Activated T-helper 17 cell treated with anti-CD3 and anti-CD28 coated beads, Interleukin-2, amount 50 U/mL, for 72 hours (primary cell): ENCODE measurements around the gene DEPDC1B. TPM values are rescaled to one million over a fixed set of nuclear protein-coding genes. Genes with fewer than 3 reads are reported as not detected.
"Not testable (repeated sequence)": the region's sequence is repeated elsewhere in the genome, so short reads cannot be mapped to it uniquely, and the experiment has no call there.

Experiments used
- ATAC-seq: fragments of 150-1000 bp; cut with Tn5 transposase; replicated peaks from 2 replicates; pipeline ENCODE4 v1.10.0; 2021; ENCODE audit warnings: mild to moderate bottlenecking, moderate library complexity
- H3K27ac Mint-ChIP-seq: one replicate; pipeline ENCODE4 v1.8.0; 2022; ENCODE audit warnings: mixed read lengths
- H3K27me3 Mint-ChIP-seq: one replicate; pipeline ENCODE4 v1.8.0; 2022; ENCODE audit warnings: mixed read lengths
- H3K36me3 Mint-ChIP-seq: one replicate; pipeline ENCODE4 v1.8.0; 2022; ENCODE audit warnings: low read depth, mild to moderate bottlenecking, mixed read lengths
- H3K4me1 Mint-ChIP-seq: one replicate; pipeline ENCODE4 v1.8.0; 2022; ENCODE audit warnings: mixed read lengths
- H3K4me3 Mint-ChIP-seq: one replicate; pipeline ENCODE4 v1.8.0; 2022; ENCODE audit warnings: mild to moderate bottlenecking, mixed read lengths
- H3K9me3 Mint-ChIP-seq: one replicate; pipeline ENCODE4 v1.8.0; 2022; ENCODE audit warnings: mixed read lengths
- total RNA-seq, 2 donors: library from RNA; stranded (reverse); gene quantifications; one replicate each; pipeline ENCODE4 v1.2.3, GENCODE V29; 2022

DEPDC1B gene
- total RNA-seq, 2 donors from 2014 or later, result 29.5 to 37.9 TPM

- H3K9me3 Mint-ChIP-seq, result no peaks in the 10 kb centered on the region
- H3K4me1 Mint-ChIP-seq, result peaks cover 15% of the 10 kb centered on the region
- H3K36me3 Mint-ChIP-seq, result no peaks in the 10 kb centered on the region
- H3K4me3 Mint-ChIP-seq, result no peak overlapping the region
- H3K27ac Mint-ChIP-seq, result no peak overlapping the region
- H3K27me3 Mint-ChIP-seq, result no peaks in the 10 kb centered on the region
- ATAC-seq, result peak; percentile 19
These were observed 102.2 kb downstream of the DEPDC1B start for GRCh38 chr5:60597572-60598320.

GRCh38 chr5:60594715-60595477 is 105.1 kb downstream of the DEPDC1B start:
- H3K36me3 Mint-ChIP-seq, result no peaks in the 10 kb centered on the region
- H3K4me1 Mint-ChIP-seq, result peaks cover 11% of the 10 kb centered on the region
- H3K27ac Mint-ChIP-seq, result no peak overlapping the region
- no peaks in the 10 kb centered on the region for H3K9me3 Mint-ChIP-seq
- no peak overlapping the region for H3K4me3 Mint-ChIP-seq
- no peak for ATAC-seq
- no peaks in the 10 kb centered on the region for H3K27me3 Mint-ChIP-seq

DNA sequence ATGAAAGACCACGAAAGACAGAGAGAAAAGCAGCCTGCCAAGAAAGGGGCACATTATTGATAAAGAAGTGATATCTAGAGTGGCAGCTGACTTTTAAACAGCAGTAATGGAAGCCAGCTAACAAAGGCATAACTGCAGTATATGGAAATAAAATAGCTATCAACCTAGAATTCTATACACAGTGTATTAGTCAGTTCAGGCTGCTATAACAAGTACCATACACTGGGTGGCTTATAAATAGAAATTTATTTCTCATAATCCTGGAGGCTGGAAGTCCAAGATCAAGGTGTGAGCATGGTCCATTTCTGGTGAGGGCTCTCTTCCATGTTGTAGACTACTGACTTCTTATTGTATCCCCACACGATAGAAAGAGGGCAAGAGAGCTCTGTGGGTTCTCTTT is 109.8 kb downstream of the DEPDC1B start:
- no peaks in the 10 kb centered on the region for H3K9me3 Mint-ChIP-seq
- H3K36me3 Mint-ChIP-seq, result no peaks in the 10 kb centered on the region
- H3K4me1 Mint-ChIP-seq, result no peaks in the 10 kb centered on the region
- no peak overlapping the region for H3K27ac Mint-ChIP-seq
- H3K27me3 Mint-ChIP-seq, result no peaks in the 10 kb centered on the region
- H3K4me3 Mint-ChIP-seq, result no peak overlapping the region
- no peak for ATAC-seq

DNA sequence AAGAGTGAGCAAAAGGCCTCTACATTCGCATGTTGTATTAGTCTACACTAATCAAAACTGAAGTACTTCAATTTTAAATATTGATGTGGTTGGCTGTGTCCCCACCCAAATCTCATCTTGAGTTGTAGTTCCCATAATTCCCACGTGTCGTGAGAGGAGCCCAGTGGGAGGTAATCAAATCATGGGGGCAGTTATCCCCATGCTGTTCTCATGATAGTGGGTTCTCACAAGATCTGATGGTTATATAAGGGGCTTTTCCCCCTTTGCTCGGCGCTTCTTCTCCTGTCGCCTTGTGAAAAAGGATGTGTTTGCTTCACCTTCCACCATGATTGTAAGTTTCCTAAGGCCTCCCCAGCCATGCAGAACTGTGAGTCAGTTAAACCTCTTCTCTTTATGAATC is 112.7 kb downstream of the DEPDC1B start:
- not testable (repeated sequence) for H3K27me3 Mint-ChIP-seq, H3K9me3 Mint-ChIP-seq, ATAC-seq, H3K36me3 Mint-ChIP-seq, H3K4me3 Mint-ChIP-seq, H3K27ac Mint-ChIP-seq, H3K4me1 Mint-ChIP-seq

DNA sequence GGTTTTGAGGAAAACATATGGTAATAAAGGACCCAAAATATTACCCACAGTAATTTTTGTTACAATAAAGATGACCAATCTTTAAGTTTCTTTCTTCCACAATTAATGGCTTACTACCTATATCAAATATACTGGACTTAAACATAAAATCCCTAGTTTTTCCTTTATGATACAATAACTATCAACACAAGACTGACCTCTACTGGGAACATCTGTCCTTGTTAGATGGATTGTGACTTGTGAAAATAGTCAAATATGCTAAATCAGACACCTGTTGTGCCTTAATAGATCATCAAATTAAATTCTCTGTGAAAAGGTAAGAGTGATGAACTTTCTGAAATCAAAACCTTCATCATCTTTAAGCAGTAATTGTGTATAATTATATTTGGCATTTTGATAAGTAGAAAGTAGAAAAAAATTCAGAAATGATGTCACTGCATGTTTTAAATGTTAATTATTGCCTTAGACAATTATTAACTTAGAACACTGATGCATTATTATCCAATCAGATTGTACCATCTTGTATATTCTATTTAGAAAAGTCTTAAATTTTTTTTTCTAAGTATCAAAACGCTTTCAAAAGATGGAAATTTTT is 113.6 kb downstream of the DEPDC1B start:
- no peak overlapping the region for H3K4me3 Mint-ChIP-seq
- no peaks in the 10 kb centered on the region for H3K4me1 Mint-ChIP-seq
- H3K27ac Mint-ChIP-seq, result no peak overlapping the region
- no peak for ATAC-seq
- no peaks in the 10 kb centered on the region for H3K9me3 Mint-ChIP-seq
- H3K27me3 Mint-ChIP-seq, result no peaks in the 10 kb centered on the region
- H3K36me3 Mint-ChIP-seq, result no peaks in the 10 kb centered on the region

DNA sequence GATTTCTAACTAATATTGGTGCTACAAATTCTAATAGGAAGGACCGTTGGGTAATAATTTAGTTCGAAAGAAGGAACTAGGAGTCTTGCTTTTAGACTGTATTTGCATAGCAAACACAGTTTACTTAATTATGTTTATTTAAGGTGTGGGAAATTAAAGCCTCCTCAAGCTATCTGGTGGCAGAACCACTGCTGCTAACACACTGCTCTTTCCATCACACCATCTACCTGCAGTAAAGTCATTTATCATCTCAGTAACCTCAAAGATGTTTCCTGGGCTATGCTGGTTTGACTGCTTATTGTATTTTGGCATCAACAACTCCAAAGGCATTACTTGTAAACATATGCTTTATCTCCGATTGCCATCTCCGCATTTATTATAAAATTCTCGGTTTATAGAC is 114.3 kb downstream of the DEPDC1B start:
- Mint-ChIP-seq H3K4me1 (no peaks in the 10 kb centered on the region), H3K27ac (no peak overlapping the region), H3K36me3 (no peaks in the 10 kb centered on the region), H3K9me3 (no peaks in the 10 kb centered on the region), H3K4me3 (no peak overlapping the region), H3K27me3 (no peaks in the 10 kb centered on the region)
- ATAC-seq, result no peak

DNA sequence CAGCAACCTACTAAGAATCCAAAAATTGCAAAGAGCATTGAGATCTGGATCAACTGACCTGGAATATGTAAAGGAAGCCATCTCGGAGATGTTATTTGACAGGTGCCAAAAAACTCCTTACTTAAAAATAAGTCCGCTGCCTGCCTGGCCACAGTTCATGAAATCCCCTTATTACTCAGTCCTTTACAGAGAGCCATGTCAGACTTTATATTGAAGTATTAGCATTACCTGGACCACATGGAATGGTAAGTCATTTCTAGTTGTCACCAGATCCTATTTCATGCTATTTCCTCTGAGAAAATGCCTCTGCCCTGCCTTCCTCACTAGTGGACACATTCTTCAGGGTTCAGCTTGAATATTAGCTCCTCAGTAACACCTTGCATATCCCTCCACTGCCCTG is 115.7 kb downstream of the DEPDC1B start:
- H3K27me3 Mint-ChIP-seq, result no peaks in the 10 kb centered on the region
- H3K4me1 Mint-ChIP-seq, result no peaks in the 10 kb centered on the region
- H3K9me3 Mint-ChIP-seq, result no peaks in the 10 kb centered on the region
- no peak overlapping the region for H3K27ac Mint-ChIP-seq
- no peak overlapping the region for H3K4me3 Mint-ChIP-seq
- no peak for ATAC-seq
- no peaks in the 10 kb centered on the region for H3K36me3 Mint-ChIP-seq

- H3K4me3 Mint-ChIP-seq, result no peak overlapping the region
- H3K36me3 Mint-ChIP-seq, result no peaks in the 10 kb centered on the region
- H3K4me1 Mint-ChIP-seq, result no peaks in the 10 kb centered on the region
- no peak for ATAC-seq
- no peaks in the 10 kb centered on the region for H3K27me3 Mint-ChIP-seq
- no peaks in the 10 kb centered on the region for H3K9me3 Mint-ChIP-seq
- no peak overlapping the region for H3K27ac Mint-ChIP-seq
These were observed 116.3 kb downstream of the DEPDC1B start for GRCh38 chr5:60583616-60584015.

DNA sequence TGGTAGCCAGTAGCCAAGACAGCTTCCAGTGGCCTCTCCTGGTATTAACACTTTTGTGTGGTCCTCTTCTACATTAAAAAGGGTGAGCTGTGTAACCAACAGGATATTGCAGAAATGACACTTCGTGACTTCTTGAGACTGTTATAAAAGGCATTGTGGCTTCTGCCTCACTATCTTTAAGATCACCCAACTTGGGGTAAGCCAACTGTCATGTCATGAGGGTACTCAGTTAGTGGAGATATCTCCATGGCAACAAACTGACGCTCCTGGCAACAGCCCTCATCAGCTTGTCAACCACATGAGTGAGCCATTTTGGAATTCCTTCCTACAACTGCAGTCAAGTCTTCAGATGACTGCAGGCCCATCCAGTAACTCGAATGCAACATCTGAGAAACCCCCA is 121.7 kb downstream of the DEPDC1B start:
- Mint-ChIP-seq H3K27me3 (no peaks in the 10 kb centered on the region), H3K27ac (no peak overlapping the region), H3K9me3 (peaks cover 3% of the 10 kb centered on the region), H3K4me1 (no peaks in the 10 kb centered on the region), H3K4me3 (no peak overlapping the region), H3K36me3 (no peaks in the 10 kb centered on the region)
- no peak for ATAC-seq

- H3K27ac Mint-ChIP-seq, result no peak overlapping the region
- H3K27me3 Mint-ChIP-seq, result no peaks in the 10 kb centered on the region
- H3K4me3 Mint-ChIP-seq, result no peak overlapping the region
- no peak for ATAC-seq
- H3K9me3 Mint-ChIP-seq, result peaks cover 3% of the 10 kb centered on the region
- no peaks in the 10 kb centered on the region for H3K36me3 Mint-ChIP-seq
- no peaks in the 10 kb centered on the region for H3K4me1 Mint-ChIP-seq
These were observed 122.8 kb downstream of the DEPDC1B start for GRCh38 chr5:60577116-60577515.

- H3K27me3 Mint-ChIP-seq, result no peaks in the 10 kb centered on the region
These were observed 123.5 kb downstream of the DEPDC1B start for GRCh38 chr5:60576425-60576824.

GRCh38 chr5:60568646-60569045 is 131.3 kb downstream of the DEPDC1B start:
- Mint-ChIP-seq H3K4me1 (no peaks in the 10 kb centered on the region), H3K36me3 (no peaks in the 10 kb centered on the region), H3K9me3 (peaks cover 8% of the 10 kb centered on the region), H3K27me3 (no peaks in the 10 kb centered on the region), H3K4me3 (no peak overlapping the region), H3K27ac (no peak overlapping the region)
- no peak for ATAC-seq

More at GRCh38 chr5:60576425-60576824, 123.5 kb downstream of the DEPDC1B start:
- Mint-ChIP-seq H3K9me3 (peaks cover 3% of the 10 kb centered on the region), H3K4me1 (no peaks in the 10 kb centered on the region), H3K36me3 (no peaks in the 10 kb centered on the region), H3K27ac (no peak overlapping the region), H3K4me3 (no peak overlapping the region)
- ATAC-seq, result no peak

GRCh38 chr5:60563696-60564324 is 136.2 kb downstream of the DEPDC1B start:
- Mint-ChIP-seq H3K4me1 (no peaks in the 10 kb centered on the region), H3K27ac (no peak overlapping the region), H3K9me3 (peaks cover 11% of the 10 kb centered on the region), H3K4me3 (no peak overlapping the region), H3K27me3 (no peaks in the 10 kb centered on the region), H3K36me3 (no peaks in the 10 kb centered on the region)
- ATAC-seq, result no peak

DNA sequence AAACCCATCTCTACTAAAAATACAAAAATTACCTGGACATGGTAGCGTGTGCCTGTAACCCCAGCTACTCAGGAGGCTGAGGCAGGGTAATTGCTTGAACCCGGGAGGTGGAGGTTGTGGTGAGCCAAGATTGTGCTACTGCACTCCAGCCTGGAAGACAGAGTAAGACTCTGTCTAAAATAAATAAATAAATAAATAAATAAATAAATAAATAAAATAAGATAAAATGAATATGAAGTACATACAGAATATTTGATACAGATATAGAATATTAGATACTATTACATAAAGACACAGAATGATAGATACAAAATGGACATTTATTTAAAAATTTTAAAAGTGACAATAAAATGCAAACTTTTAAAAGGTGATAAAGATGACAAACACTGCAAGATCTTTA is 146.7 kb downstream of the DEPDC1B start:
- H3K4me3 Mint-ChIP-seq, H3K4me1 Mint-ChIP-seq, H3K27ac Mint-ChIP-seq, ATAC-seq, H3K36me3 Mint-ChIP-seq, H3K9me3 Mint-ChIP-seq, H3K27me3 Mint-ChIP-seq: not testable (repeated sequence)
